SK-MEL-5 (cell line): ENCODE measurements around the gene DYNC1LI1. TPM values are rescaled to one million over a fixed set of nuclear protein-coding genes. Genes with fewer than 3 reads are reported as not detected.

Experiments used
- DNase-seq: peaks from one replicate; pipeline ENCODE4 v3.0.0-alpha.2; 2016; ENCODE audit warnings: low read depth, low spot score
- in situ Hi-C: cut with HindIII; loops from 2 replicates; pipeline ENCODE4 v1.10.0; 2016; ENCODE audit warnings: low sequenced_read_pairs, high pct_unique_total_duplicates, low pct_unique_long_range_greater_than_20kb
- polyA plus RNA-seq, 2 experiments: library from polyadenylated mRNA; depleted of rRNA; stranded (reverse); fragments of >200 nt; gene quantifications; 2 replicates each; pipeline ENCODE4 v1.2.3, GENCODE V29; 2015
- total RNA-seq: library from RNA; depleted of rRNA; stranded (reverse); fragments of >200 nt; shearing (Covaris generic); gene quantifications from 2 replicates; pipeline ENCODE4 v1.2.3, GENCODE V29; 2014; rRNA removed

The DYNC1LI1 gene
- total RNA-seq: 49.6 and 50.2 TPM in 2 replicates
- polyA plus RNA-seq (2015; cell fraction: cytosol; rRNA removed): 37.9 and 40.5 TPM in 2 replicates
- 19.8 and 27.1 TPM in 2 replicates for polyA plus RNA-seq (2015; cell fraction: nucleus; rRNA removed)

DNA sequence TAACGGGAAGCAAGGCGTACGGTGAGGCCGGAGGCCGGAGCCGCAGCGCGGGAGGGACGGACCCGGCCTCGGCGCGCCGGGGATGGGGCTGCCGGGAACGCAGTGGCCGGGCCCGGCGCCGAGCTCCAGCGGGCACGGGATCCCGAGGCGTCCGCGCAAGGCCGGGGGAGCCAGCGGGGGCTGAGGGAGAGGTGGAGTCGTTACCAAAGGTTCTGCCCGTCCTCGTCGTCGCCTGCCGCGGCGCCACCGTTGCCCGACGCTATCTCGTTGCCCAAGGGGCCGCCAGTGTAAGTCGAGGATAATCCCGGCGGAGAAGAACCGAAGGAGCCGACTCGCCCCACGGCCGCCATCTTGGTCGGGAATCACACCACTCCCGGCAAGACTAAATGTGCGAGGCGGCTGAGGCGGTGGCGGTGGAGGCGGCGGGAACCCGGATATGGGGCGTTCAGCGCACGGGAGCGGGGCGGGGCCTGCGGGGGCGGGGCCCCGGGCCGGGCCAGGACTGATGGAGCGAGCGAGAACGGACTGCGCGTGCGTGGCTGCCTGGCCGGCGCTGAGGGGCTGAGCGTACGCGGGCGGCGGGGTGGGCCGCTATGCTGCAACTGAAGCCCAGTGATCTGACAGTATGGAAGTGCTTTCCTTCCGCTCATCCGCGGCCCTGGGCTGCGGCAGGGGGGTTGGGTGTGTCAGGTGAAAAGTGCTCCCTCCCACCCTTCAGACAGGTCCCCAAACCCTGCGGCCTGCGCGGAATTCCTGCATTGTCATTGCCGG lies at the start of gene DYNC1LI1:
DYNC1LI1 (minus strand) TSS at position 438 of the 771 bp plus-strand sequence; CDS start at position 350, 88 bp downstream.
- DNase-seq: peak; percentile 92
- in situ Hi-C loops: no loop called here

- DNase-seq: no peak
- in situ Hi-C loops: no loop called here
Measured at GRCh38 chr3:32619395-32619794, 48.7 kb upstream of the DYNC1LI1 start.

DNA sequence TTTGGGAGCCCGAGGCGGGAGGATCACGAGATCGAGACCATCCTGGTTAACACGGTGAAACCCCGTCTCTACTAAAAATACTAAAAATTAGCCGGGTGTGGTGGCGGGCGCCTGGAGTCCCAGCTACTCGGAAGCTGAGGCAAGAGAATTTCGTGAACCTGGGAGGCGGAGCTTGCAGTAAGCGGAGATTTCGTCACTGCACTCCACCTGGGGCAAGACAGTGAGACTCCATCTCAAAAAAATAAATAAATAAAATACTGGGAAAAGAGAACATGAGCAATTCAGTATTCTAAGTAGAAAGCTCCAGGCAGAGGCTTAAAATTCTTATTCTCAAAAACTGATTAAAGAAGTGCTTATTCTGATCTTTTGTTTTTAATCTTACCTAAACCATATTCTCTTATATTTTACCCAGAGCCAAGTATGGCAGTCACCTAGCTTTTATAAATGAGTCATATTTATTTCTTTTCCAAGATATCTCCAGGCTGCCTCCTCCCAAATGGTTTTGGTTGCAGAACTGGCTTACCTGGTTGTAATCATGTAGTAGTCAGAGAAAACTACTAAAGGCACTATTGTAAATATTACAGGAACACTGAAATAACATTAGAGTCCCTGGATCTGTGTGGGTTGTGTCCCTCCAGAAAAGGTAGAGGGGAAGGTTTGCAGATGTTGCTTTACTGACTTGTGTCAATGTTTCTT lies 45.8 kb upstream of the DYNC1LI1 start:
- DNase-seq: no peak
- in situ Hi-C loops: no loop called here

- DNase-seq: no peak
- in situ Hi-C loops: no loop called here
Measured at GRCh38 chr3:32614956-32615355, 44.3 kb upstream of the DYNC1LI1 start.

GRCh38 chr3:32613183-32613582 lies 42.5 kb upstream of the DYNC1LI1 start:
- no peak for DNase-seq
- in situ Hi-C loops: no loop called here

DNA sequence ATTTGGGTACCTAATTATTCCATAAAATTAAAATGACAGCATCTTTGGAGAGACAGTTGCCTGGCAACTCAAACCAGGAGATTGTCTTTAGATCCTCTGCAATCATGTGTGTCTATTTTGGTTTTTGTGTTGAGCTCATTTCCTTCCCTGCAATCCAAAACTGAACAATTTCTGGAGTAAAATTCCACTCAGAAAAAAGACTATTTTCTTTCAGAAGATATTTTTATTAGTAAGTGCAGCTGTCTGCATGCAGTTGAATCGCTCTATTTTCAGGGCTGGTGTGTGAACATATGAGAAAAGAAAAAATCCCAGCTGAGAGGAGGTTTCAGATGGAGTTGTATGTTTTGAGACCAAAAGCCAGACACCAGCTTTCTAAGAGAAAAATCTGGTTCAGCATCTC lies 41.9 kb upstream of the DYNC1LI1 start:
- DNase-seq: no peak
- in situ Hi-C loops: no loop called here

DNA sequence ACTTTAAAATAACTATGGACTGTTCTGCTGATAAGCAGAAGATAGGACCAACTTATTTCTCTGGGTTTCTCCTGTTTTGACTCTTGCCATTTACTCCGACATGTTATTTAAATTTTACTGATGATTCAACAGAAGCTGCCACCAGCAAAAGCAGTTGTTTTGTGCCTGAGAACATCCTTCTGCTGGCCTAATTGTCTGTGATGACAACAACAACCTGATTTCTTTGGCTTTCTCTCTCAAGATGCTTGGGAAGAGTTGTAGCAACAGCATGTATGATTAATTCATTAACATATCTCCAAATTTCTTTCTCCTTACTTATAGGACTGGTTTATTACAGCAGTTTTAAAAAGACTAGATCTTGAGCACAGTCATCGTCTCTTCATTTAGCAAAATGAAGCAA lies 36.9 kb upstream of the DYNC1LI1 start:
- in situ Hi-C loops: no loop called here
- no peak for DNase-seq

- DNase-seq: no peak
- in situ Hi-C loops: no loop called here
Measured at GRCh38 chr3:32606960-32607359, 36.3 kb upstream of the DYNC1LI1 start.

DNA sequence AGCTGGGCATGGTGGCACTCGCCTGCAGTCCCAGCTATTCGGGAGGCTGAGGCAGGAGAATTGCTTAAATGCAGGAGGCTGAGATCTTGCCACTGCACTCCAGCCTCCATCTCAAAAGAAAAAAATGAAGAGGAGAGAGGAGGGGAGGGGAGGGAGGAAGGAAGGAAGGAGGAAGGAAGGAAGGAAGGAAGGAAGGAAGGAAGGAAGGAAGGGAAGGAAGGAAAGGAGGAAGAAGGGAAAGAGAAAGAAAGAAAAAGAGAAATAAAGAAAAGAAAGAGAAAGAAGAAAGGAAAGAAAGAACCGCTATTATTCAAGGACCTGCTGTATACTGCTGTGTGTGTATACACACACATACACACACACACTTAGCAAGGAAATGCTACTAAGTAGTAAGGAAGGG lies 35.6 kb upstream of the DYNC1LI1 start:
- no peak for DNase-seq
- in situ Hi-C loops: no loop called here

GRCh38 chr3:32603064-32603463 lies 32.4 kb upstream of the DYNC1LI1 start:
- in situ Hi-C loops: no loop called here
- no peak for DNase-seq

DNA sequence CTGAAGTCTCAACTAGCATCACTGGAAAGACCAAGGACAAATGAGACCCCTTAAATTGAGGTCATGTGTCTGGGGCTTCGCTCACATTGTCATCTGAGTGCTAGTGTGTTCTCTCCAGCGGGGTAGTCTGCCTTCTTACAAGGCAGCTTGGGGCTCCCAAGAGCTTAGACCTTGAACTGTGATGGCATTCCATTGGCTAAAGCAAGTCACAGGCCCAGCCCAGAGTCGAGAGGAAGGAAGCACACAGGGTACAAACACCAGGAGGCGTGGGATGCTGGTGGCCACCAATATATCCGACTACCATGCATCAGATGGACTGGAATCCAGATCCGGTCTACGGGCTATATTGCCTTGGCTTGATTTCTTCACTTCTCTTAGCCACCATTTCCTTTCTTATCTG lies 31.5 kb upstream of the DYNC1LI1 start:
- in situ Hi-C loops: no loop called here

DNA sequence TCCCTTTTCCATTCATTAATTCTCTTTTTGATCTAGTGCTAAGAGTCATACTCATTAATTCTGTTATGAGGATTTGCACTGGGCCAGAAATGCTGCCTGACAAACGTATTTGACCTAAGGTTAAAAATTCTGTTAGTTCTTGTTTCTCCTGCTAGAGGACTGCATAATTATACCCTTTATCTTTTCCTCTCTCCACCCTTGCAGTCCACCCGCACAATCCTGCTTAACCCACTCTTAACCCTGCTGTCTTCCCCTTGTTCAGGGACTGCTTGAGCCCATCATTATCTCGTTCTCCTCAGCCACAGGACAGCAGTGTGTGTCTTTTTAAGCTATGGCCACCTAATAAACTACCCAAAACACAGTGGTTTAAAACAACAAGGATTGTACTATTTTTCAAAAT lies 31.1 kb upstream of the DYNC1LI1 start:
- in situ Hi-C loops: no loop called here
- DNase-seq: no peak

More for the DNA sequence above, 31.5 kb upstream of the DYNC1LI1 start:
- no peak for DNase-seq

- in situ Hi-C loops: no loop called here
- no peak for DNase-seq
Measured at GRCh38 chr3:32597656-32598055, 27.0 kb upstream of the DYNC1LI1 start.

DNA sequence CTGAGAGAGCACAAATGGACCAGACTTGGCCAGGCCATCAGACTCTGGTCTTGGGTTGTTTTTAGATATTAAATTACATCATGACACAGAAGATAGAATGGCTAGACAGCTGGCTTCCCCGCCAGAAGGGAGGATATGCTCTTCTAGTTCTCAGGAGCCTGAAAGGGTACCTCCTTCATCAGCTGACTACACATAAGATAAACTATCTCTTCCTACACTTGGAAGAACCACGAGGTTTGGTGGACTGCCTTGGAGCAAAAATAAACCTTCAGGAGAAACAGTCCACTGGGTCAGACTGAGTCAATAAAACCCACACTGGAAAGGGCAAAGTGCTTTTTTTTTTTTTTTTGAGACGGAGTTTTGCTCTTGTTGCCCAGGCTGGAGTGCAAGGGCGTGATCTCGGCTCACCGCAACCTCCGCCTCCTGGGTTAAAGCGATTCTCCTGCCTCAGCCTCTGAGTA lies 26.3 kb upstream of the DYNC1LI1 start:
- in situ Hi-C loops: no loop called here
- no peak for DNase-seq

GRCh38 chr3:32596282-32596908 lies 25.7 kb upstream of the DYNC1LI1 start:
- DNase-seq: no peak
- in situ Hi-C loops: no loop called here

- DNase-seq: no peak
- in situ Hi-C loops: no loop called here
Measured at GRCh38 chr3:32595323-32595722, 24.7 kb upstream of the DYNC1LI1 start.

DNA sequence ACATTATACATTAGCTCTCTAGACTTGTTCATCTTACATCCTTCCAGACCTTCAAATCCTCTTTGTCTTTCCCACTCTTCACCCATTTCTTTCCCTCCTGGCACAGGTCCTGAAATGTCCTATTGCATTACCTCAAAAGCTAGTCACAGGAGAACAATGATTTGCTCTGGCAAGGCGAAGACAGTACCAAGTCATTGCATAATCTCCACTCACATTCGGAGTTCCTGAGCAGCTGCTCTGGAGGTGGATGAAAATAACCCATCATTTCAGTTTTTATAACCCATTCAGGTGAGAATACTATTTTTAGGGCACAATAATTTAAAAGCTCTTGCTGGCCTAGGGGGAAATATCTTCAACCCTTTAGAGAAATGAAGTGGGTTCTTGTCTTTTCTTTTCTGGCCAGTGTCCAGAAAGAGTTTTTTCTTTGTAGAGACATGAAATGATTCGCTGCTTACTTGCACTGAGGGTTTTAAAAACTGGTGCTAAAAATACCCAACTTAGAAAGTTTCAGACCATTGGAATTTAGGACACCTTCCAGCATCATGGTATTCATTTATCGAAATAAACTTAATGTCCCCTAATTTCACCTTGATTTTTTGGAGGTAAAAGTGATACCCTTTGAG lies 23.4 kb upstream of the DYNC1LI1 start:
- no peak for DNase-seq
- in situ Hi-C loops: no loop called here
